PC-3 (cell line): ENCODE data around the gene PHYKPL. TPM values are rescaled to one million over a fixed set of nuclear protein-coding genes. Genes with fewer than 3 reads are reported as not detected.

Source experiments
- ATAC-seq: fragments of 200-7000 bp; cut with Tn5 transposase; 2 replicates; pipeline ENCODE4 v1.9.1; 2020; ENCODE audit warnings: mild to moderate bottlenecking, moderate library complexity
- BruUV-seq: library from RNA; stranded (reverse); fragments of 400-500 nt; replicated peaks from 2 replicates; lab custom pipeline; 2021; lab: Mats Ljungman, UMichigan
- CTCF ChIA-PET: fragments of 300-600 bp; sonication (Branson Sonifier 250); formaldehyde crosslinking; loops from one replicate; lab custom pipeline; 2022; ENCODE audit warnings: antibody characterized with exemption; lab: Charles Lee
- POLR2A ChIA-PET: fragments of 300-600 bp; sonication (Branson Sonifier 250); formaldehyde crosslinking; loops from one replicate; lab custom pipeline; 2022; ENCODE audit warnings: antibody characterized with exemption; ENCODE audit not compliant: unreplicated experiment; lab: Charles Lee
- DNase-seq: peaks from one replicate; pipeline ENCODE4 v3.0.0-alpha.2; 2015
- H2AFZ ChIP-seq: fragments of 300-600 bp; sonication (generic); 2 replicates; pipeline ENCODE4 v1.6.0; 2016; ENCODE audit warnings: antibody characterized with exemption, low read length
- H3F3A ChIP-seq: fragments of 300-600 bp; sonication (generic); one replicate; pipeline ENCODE4 v1.6.0; 2017; ENCODE audit warnings: antibody characterized with exemption, low read length, control low read depth, mild to moderate bottlenecking; ENCODE audit not compliant: unreplicated experiment
- H3K27ac ChIP-seq: fragments of 300-600 bp; sonication (generic); 2 replicates; pipeline ENCODE4 v1.5.1; 2016; ENCODE audit warnings: mild to moderate bottlenecking, low read length
- H3K27me3 ChIP-seq: fragments of 300-600 bp; sonication (generic); 2 replicates; pipeline ENCODE4 v1.6.1; 2016; ENCODE audit warnings: low read length, mixed read lengths
- H3K36me3 ChIP-seq: fragments of 300-600 bp; sonication (generic); 2 replicates; pipeline ENCODE4 v1.6.1; 2016; ENCODE audit warnings: low read depth, mixed run types, low read length, mixed read lengths
- H3K4me1 ChIP-seq: fragments of 300-600 bp; sonication (generic); 2 replicates; pipeline ENCODE4 v1.5.1; 2016; ENCODE audit warnings: low read length; ENCODE audit not compliant: insufficient read depth
- H3K4me2 ChIP-seq: fragments of 300-600 bp; sonication (generic); 2 replicates; pipeline ENCODE4 v1.6.0; 2016; ENCODE audit warnings: low read length
- H3K4me3 ChIP-seq: fragments of 300-600 bp; sonication (generic); 2 replicates; pipeline ENCODE4 v1.5.1; 2016; ENCODE audit warnings: mild to moderate bottlenecking, low read length, mixed read lengths
- H3K79me2 ChIP-seq: fragments of 300-600 bp; sonication (generic); 2 replicates; pipeline ENCODE4 v1.6.1; 2017; ENCODE audit warnings: low read length, mixed read lengths
- H3K9ac ChIP-seq: fragments of 300-600 bp; sonication (generic); 2 replicates; pipeline ENCODE4 v1.6.0; 2016; ENCODE audit warnings: mild to moderate bottlenecking, low read length
- H3K9me2 ChIP-seq: fragments of 300-600 bp; sonication (generic); replicated peaks from 2 replicates; pipeline ENCODE4 v1.6.1; 2016; ENCODE audit warnings: mixed run types, low read length, mixed read lengths
- H3K9me3 ChIP-seq: fragments of 300-600 bp; sonication (generic); 2 replicates; pipeline ENCODE4 v1.6.1; 2016; ENCODE audit warnings: low read length, mixed read lengths
- H4K20me1 ChIP-seq: fragments of 300-600 bp; sonication (generic); 2 replicates; pipeline ENCODE4 v1.6.1; 2016; ENCODE audit warnings: low read length, mixed read lengths
- EZH2 ChIP-seq: fragments of 300-600 bp; sonication (generic); IDR thresholded peaks from one replicate; pipeline ENCODE4 v1.6.1; 2017; ENCODE audit warnings: antibody characterized with exemption, mild to moderate bottlenecking, low read length; ENCODE audit not compliant: unreplicated experiment
- EZH2phosphoT487 ChIP-seq: fragments of 300-600 bp; sonication (generic); IDR thresholded peaks from 2 replicates; pipeline ENCODE4 v1.6.1; 2018; ENCODE audit warnings: mild to moderate bottlenecking, antibody characterized with exemption, low read length, borderline replicate concordance
- intact Hi-C: fragments of 100-400 bp; cut with micrococcal nuclease; formaldehyde crosslinking; loops from 2 replicates; pipeline ENCODE4 v1.9.0; 2023
- total RNA-seq: library from RNA; depleted of rRNA; stranded (reverse); fragments of >200 nt; gene quantifications from 2 replicates; pipeline ENCODE4 v1.2.3, GENCODE V29; 2014
- TF ChIP-seq, protein P1 (sequence below): fragments of 300-600 bp; sonication (generic); conservative IDR thresholded peaks from 2 replicates; pipeline ENCODE4 v1.5.1; 2017; ENCODE audit warnings: antibody characterized with exemption, low read depth, mild to moderate bottlenecking, low read length

PHYKPL gene
- total RNA-seq, 1 experiment from 2014 or later = 31.2 TPM

DNA sequence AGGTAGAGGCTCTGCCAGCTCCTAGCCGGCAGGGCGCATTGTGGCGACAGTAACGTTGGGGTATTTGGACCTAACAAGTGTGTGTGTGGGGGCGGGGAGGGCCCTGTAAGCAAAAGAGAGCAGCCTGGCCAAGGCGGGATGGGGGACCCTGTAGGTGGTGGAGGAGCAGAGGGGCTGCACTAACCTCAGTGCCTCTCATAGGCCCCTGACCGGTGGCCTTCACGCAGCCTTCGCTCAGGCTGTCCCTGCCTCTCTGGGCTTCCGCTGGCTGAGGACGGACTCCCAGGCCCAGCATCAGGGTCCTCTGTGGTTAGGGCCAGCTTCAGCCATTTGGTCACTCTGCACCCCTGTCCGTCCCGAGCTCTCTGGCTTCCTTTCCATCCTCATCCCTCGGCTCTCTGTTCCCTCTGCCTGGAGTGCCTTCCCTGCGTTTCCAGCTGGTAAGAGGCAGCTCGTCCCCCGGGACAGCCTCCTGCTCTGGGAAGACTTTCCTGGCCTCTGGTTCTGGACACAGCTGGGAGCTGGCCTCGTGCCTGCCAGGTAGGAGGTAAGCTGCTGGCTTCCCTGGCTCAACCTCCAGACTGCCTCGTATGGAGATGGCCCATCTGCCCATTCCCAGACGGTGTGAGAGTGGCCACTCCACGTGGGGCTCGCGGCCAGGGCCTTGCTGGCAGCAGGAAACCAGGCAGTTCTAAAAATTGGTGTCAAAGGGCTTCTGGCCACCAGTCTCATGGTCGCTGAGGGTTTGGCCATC, 39.3 kb upstream of the PHYKPL start:
- Histone ChIP-seq H3K4me1 (no peaks in the 10 kb centered on the region), H4K20me1 (no peaks in the 10 kb centered on the region), H3K9me3 (0 out of 2 replicates have a peak, but pooled peaks cover 5% of the 10 kb centered on the region), H3K79me2 (no peaks in the 10 kb centered on the region), H3K4me3 (no peak overlapping the region), H3K4me2 (no peak overlapping the region), H3K36me3 (no peaks in the 10 kb centered on the region), H3K9me2 (no peaks in the 10 kb centered on the region), H3K9ac (no peak overlapping the region), H2AFZ (no peak overlapping the region), H3F3A (no peaks in the 10 kb centered on the region), H3K27me3 (peaks cover 10% of the 10 kb centered on the region; the same call in 1 of the 2 replicates), H3K27ac (no peak overlapping the region)
- no TSS peak for BruUV-seq
- no peak for DNase-seq
- POLR2A ChIA-PET = no interaction called here
- TF ChIP-seq EZH2phosphoT487 (no peak), EZH2 (no peak)
- TF ChIP-seq, protein P1, sequence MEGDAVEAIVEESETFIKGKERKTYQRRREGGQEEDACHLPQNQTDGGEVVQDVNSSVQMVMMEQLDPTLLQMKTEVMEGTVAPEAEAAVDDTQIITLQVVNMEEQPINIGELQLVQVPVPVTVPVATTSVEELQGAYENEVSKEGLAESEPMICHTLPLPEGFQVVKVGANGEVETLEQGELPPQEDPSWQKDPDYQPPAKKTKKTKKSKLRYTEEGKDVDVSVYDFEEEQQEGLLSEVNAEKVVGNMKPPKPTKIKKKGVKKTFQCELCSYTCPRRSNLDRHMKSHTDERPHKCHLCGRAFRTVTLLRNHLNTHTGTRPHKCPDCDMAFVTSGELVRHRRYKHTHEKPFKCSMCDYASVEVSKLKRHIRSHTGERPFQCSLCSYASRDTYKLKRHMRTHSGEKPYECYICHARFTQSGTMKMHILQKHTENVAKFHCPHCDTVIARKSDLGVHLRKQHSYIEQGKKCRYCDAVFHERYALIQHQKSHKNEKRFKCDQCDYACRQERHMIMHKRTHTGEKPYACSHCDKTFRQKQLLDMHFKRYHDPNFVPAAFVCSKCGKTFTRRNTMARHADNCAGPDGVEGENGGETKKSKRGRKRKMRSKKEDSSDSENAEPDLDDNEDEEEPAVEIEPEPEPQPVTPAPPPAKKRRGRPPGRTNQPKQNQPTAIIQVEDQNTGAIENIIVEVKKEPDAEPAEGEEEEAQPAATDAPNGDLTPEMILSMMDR = no peak
- no peak for ATAC-seq
- CTCF ChIA-PET = no interaction called here
- intact Hi-C loops = no loop called here

DNA sequence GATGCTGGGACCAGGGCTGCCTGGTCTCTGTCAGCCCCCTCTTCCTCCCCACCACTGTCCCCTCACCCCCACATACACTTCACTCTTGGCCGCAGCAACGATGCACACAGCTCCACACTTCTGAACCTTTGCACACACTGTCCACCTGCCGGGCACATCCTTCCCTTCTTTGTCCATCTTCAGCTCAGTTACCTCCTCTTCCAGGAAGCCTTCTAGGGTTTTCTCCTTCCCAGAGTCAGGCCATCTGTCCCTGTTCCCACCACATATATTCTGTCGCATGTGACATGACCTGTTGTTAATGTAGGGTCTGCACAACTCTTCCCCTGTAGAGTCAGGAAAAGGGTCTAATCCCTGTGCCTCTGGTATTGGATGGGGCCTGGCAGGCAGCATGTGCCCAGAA, 38.6 kb upstream of the PHYKPL start:
- Histone ChIP-seq H4K20me1 (no peaks in the 10 kb centered on the region), H3K9me2 (no peaks in the 10 kb centered on the region), H3F3A (no peaks in the 10 kb centered on the region), H3K9me3 (0 out of 2 replicates have a peak, but pooled peaks cover 5% of the 10 kb centered on the region), H2AFZ (no peak overlapping the region), H3K4me3 (no peak overlapping the region), H3K27ac (no peak overlapping the region), H3K27me3 (peaks cover 7% of the 10 kb centered on the region; the same call in 1 of the 2 replicates), H3K4me1 (no peaks in the 10 kb centered on the region), H3K9ac (no peak overlapping the region), H3K4me2 (no peak overlapping the region), H3K36me3 (no peaks in the 10 kb centered on the region), H3K79me2 (no peaks in the 10 kb centered on the region)
- TF ChIP-seq, protein P1 = no peak
- TF ChIP-seq EZH2phosphoT487 (no peak), EZH2 (no peak)
- DNase-seq (no peak), ATAC-seq (no peak)
- ChIA-PET CTCF (no interaction called here), POLR2A (no interaction called here)
- BruUV-seq = no TSS peak
- intact Hi-C loops = no loop called here

DNA sequence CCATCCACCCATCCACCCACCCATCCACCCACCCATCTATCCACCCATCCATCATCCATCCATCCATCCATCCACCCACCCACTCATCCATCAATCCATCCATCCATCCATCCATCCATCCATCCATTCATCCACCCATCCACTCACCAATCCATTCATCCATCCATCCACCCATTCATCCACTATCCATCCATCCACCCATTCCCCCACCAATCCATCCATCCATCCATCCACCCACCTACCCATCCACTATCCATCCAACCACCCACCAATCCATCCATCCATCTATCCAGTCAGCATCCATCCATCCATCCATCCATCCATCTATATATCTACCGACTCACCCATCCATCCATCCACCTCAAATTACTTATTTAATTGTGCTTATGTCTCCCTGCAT, 36.9 kb upstream of the PHYKPL start:
- no peak overlapping the region for H3K4me3 ChIP-seq
- no peaks in the 10 kb centered on the region for H3K27me3 ChIP-seq
- H3K4me2 ChIP-seq = no peak overlapping the region
- POLR2A ChIA-PET = no interaction called here
- DNase-seq (no peak), ATAC-seq (no peak)
- H4K20me1 ChIP-seq = no peaks in the 10 kb centered on the region
- no peaks in the 10 kb centered on the region for H3K36me3 ChIP-seq
- H3K27ac ChIP-seq = no peak overlapping the region
- no peaks in the 10 kb centered on the region for H3K79me2 ChIP-seq
- no peaks in the 10 kb centered on the region for H3K9me2 ChIP-seq
- no peak overlapping the region for H3K9ac ChIP-seq
- no peaks in the 10 kb centered on the region for H3F3A ChIP-seq
- no peaks in the 10 kb centered on the region for H3K4me1 ChIP-seq
- BruUV-seq = no TSS peak
- intact Hi-C loops = no loop called here
- CTCF ChIA-PET = no interaction called here
- no peak overlapping the region for H2AFZ ChIP-seq
- H3K9me3 ChIP-seq = no peaks in the 10 kb centered on the region
- TF ChIP-seq EZH2 = no peak
- no peak for TF ChIP-seq EZH2phosphoT487
- TF ChIP-seq, protein P1 = no peak
